HG03064 (cell line): Measurements from ENCODE around the gene SULF2.

Source experiments
- ATAC-seq: cut with Tn5 transposase; IDR thresholded peaks from one replicate; pipeline ENCODE4 v1.9.1; 2021; ENCODE audit warnings: low read depth; ENCODE audit not compliant: unreplicated experiment

Gene SULF2

DNA sequence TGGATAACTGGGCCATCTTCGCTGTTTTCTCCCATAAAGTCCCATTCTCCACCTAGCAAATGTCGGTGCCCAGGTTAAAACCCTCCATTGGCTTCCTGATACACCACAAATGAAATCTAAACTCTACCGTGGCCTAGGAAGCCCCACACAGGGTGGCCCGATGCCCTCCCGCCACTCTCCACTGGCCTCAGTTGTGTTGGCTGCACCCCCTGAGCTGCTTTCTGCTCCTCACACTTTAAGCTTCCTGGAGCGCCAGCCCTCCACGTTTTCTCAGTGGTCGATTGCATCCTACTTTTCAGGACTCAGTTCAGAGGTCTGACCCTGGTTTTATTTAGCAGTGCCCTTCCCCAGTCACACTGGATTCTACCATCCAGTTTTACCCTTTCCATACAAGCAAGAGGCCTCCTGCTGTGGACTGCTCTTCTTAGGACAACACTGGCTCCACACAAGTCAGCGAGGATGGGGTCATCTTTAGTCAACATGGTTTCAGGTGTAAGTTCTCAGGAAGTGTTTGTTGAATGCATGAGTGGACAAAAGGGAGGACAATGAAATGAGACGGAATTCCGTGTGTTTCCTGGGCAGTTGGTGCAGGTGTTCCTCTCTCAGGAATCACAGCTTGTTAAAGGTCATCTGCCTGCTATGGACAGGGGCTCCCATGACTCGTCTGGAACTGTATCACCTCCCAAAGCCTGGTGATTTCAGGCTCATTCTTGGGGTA, 124.1 kb downstream of the SULF2 start:
- ATAC-seq, result no peak

DNA sequence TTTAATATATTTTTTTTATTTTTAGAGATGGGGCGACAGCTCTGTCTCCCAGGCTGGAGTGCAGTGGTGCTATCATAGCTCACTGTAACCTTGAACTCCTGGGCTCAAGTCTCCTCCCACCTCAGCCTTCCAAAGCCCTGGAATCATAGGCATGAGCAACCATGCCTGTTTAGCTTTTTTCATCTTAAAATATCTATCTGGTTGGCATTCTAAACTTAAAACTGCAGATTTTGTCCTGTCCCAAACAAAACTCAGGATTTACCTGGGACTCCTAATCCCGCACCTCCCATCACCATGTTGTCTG, 124.7 kb downstream of the SULF2 start:
- ATAC-seq, result no peak

DNA sequence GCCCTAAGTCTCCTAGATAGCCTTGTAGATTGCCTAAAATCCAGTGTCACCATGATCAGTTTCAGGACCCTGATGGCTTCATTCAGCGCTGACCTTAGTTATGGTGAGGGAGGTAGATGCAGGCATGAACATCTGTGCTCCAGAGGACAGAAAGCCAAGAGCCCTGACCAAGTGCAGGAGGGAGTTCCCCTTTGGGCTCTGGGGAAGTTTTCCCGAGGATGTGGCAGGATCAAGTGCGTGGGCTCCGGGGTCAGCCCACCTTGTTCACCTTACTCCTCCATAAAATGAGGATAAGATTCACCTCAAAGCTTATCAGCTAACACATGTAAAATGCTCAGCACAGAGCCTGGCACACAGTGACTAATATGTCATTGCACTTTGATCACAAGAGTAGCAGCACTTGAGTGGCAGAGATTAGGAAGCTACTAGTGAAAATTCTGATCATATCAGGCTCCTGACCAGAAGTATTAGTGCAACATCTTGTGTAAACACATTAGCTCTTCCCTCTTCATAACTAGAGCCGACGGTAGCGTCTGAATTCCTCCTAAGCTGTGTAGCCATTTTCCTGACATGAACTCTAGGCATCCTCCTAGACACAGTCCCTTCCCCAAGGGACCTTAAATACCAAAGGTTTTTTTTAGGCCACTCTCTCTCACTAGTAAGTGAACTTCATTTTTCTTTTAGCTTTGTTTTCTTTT, 125.2 kb downstream of the SULF2 start:
- ATAC-seq, result no peak

DNA sequence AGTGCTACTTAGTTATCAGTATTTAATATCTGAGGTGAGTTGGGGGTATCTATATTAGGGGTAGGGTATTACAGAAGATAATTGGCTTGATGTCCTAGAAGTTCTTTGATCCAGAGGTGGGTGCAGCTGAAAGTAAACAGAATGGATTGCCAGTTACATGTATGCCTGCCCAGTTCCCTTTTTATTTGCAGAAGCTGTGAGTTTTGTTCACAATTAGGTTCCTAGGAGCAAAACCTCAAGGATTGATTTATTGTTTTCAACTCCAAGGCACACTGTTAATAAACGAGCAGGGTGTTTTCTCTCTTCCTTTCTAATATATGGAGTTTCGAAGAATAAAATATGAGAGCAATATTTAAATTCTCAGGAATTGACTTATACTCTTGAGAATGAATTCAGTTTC, 129.0 kb downstream of the SULF2 start:
- ATAC-seq, result no peak

DNA sequence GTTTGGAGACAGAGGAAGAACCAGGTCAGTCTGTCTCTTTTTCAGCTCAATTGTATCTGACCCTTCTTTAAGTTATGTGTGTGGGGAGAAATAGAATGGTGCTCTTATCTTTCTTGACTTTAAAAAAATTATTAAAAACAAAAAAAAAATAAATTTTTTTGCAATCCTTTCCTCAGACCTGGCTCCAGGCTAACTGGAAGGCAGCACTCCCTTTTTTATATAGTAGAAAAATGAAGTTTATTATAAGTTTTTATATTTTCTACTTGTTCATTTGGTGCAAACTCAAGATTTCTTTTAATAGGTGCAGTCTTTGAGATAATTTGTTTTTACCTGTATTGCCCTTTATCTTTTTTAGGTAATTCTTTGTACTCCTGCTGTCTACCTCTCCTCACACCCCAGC, 129.6 kb downstream of the SULF2 start:
- no peak for ATAC-seq

DNA sequence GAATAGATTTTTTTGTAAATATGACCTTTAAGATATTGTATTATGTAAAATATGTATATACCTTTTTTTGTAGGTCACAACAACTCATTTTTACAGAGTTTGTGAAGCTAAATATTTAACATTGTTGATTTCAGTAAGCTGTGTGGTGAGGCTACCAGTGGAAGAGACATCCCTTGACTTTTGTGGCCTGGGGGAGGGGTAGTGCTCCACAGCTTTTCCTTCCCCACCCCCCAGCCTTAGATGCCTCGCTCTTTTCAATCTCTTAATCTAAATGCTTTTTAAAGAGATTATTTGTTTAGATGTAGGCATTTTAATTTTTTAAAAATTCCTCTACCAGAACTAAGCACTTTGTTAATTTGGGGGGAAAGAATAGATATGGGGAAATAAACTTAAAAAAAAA, 130.9 kb downstream of the SULF2 start:
- no peak for ATAC-seq

DNA sequence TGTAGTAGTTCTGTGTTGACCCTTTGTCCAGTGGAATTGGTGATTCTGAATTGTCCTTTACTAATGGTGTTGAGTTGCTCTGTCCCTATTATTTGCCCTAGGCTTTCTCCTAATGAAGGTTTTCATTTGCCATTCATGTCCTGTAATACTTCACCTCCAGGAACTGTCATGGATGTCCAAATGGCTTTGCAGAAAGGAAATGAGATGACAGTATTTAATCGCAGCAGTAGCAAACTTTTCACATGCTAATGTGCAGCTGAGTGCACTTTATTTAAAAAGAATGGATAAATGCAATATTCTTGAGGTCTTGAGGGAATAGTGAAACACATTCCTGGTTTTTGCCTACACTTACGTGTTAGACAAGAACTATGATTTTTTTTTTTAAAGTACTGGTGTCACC, 131.4 kb downstream of the SULF2 start:
- no peak for ATAC-seq

DNA sequence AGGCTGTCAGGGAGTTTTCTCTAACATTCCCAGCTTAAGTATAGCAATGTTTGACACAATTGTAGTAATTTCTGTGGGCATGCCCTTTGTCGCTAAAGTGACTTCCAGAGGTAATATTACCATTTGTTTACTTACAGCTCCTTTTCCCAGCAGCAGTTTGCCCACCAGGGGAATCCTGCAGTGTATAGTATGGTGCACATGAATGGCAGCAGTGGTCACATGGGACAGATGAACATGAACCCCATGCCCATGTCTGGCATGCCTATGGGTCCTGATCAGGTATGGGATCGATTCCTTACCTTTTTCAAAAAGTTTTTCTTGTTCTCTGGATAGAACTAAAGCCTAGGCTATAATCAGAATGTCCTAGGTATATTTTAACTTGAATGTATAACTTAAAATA, 132.5 kb downstream of the SULF2 start:
- no peak for ATAC-seq

DNA sequence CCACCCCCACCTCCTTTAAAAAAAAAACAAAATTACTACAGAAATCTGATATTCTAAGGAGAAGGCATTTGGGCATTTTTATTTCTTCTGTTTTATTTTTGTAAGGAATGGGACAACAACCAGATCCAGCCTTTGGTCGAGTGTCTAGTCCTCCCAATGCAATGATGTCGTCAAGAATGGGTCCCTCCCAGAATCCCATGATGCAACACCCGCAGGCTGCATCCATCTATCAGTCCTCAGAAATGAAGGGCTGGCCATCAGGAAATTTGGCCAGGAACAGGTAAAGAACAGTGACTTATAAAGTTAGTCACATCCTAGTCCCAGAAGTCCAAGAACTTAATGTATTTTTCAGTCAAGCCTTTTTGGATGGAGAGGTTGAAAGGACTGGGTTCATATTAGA, 133.0 kb downstream of the SULF2 start:
- no peak for ATAC-seq

DNA sequence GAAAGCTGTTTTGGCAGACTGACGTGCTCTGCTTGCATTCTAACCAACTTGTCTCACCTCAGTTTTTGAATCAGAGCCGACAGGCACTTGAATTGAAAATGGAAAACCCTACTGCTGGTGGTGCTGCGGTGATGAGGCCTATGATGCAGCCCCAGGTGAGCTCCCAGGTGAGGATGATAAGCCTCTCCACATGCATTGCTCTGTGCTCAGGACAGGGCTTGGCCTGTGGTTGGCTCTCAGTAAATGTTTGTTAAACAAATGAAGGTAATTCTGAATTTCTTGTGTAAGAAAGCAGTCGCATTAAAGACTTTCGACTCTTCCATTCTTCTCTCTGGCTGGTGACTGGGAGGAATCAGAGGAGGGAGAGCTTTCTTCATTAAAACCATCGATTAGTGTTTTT, 136.3 kb downstream of the SULF2 start:
- no peak for ATAC-seq

DNA sequence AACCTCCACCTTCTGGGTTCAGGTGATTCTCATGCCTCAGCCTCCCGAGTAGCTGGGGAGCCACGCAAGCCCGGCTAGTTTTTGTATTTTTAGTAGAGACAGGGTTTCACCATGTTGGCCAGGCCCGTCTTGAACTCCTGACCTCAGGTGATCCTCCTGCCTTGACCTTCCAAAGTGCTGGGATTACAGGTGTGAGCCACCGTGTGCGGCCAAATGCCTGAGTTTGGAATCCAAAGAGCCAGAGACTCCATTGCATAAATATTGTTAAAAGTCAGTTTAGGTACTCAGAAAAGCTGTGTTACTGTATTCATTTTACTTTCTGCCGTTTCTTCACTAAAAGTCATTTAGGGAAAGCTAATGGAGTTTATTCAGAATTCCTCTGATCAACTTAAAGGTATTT, 137.3 kb downstream of the SULF2 start:
- ATAC-seq, result no peak

DNA sequence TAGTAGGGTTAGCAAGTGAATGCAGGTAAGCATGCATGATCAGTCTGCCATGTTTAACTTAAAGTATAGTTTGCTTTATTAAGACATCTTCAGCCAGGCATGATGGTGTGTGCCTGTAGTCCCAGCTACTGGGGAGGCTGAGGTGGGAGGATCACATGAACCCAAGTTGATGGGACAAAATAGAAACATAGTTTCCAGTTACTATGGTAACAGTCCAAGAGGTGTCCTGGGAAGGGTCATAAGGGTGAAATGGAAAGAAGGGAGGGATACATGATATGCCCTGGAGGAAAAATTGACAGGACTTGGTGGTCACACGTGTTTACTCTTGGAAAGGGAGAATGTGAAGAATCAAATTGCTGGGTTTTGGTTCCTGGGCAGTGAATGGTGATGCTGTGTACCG, 139.6 kb downstream of the SULF2 start:
- ATAC-seq, result no peak

DNA sequence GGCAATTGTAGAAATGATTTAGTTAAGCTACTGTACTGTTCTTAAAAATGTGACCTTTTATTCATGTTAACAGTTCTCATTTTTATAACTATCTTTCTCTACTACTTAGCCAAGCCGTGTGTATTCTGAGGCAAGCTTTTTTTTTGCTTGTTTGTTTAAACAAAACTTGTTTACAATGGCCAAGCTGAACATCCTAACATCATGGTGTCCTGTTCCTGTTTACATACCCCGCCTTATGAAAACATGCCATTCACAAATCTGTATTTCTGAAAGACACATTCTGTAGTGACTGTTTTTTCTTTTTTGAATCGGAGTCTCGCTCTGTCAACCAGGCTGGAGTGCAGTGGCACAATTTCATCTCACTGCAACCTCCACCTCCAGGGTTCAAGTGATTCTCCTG, 142.7 kb downstream of the SULF2 start:
- ATAC-seq, result no peak

DNA sequence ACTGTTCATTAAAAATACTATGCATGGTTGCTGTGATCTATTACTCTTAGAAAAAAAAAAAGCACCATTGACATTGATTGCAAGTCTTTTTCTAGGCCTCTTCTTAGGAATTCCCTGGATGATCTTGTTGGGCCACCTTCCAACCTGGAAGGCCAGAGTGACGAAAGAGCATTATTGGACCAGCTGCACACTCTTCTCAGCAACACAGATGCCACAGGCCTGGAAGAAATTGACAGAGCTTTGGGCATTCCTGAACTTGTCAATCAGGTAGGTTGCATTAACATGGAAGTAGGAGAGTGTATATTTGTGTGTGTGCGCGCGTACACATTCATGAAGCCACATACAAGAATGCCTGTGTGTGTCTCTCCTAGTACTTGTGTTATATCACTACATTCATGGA, 143.2 kb downstream of the SULF2 start:
- ATAC-seq, result no peak

DNA sequence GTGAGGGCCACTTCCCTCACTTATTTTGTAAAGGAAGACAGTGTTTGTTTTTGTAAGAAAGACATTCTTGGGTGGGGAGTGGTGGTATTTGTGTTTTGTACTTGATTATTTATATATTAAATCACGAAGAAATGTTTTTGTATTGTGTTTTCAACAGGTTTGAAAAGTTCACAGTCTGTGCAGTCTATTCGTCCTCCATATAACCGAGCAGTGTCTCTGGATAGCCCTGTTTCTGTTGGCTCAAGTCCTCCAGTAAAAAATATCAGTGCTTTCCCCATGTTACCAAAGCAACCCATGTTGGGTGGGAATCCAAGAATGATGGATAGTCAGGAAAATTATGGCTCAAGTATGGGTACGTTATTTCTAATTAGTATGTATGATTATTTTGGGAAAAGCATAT, 146.4 kb downstream of the SULF2 start:
- ATAC-seq, result no peak

DNA sequence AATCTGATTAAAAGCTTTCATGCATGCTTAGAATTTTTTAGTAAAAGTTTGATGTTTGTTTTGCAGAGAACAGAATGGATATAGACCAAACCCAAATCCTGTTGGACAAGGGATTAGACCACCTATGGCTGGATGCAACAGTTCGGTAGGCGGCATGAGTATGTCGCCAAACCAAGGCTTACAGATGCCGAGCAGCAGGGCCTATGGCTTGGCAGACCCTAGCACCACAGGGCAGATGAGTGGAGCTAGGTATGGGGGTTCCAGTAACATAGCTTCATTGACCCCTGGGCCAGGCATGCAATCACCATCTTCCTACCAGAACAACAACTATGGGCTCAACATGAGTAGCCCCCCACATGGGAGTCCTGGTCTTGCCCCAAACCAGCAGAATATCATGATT, 150.0 kb downstream of the SULF2 start:
- no peak for ATAC-seq

DNA sequence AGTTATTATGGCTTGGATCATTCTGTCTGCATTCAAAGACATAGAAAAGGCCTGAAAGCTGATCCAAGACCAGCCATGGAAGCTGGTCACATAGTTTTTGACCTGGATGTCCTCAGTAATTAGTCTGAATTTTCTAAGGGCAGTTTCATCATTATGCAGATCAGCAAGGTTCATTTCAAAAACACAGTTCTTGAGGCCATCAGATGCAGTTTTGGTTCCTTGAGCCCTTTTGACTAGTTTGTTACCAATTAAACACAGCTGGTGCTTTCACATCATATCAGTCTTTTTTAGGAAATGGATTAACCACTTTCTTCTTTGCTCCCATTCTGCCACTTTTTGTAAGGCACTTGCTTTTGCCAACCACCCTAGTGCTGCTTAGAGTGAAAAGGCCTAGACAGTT, 154.2 kb downstream of the SULF2 start:
- ATAC-seq, result no peak

DNA sequence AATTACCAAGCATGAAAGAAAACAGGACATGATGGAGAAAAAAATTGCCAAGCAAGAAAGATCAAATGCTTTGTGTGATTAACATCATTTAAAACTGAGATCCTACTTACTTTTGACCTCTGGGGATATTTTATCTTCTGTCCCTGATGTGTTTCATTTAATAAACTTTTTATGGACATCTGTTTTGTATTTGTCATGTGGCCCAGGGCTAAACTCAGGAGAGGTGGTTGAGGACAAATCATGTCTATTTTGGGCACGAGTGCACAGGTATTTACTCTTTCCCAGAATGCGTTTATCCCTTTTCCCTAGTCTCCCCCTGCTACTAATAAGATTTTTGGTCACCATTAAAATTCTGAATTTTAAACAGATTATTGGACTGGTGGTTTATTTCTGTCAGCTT, 155.4 kb downstream of the SULF2 start:
- no peak for ATAC-seq

DNA sequence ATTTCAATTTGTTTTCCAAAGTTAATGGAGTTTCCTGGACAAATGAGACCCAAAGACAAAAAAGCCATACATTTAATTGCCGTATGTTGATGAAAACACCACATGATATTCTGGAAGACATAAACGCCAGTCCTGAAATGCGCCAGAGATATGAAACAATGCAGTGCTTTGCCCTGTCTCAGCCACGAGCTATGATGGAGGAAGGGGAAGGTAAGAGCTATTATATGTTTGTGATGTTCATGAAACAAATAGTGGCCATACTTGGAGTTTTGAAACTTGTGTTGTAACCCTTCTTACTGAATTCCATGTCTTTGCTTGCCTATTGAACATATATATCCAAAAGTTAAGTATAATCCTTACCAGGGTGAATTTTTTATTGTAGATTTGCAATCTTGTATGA, 157.7 kb downstream of the SULF2 start:
- no peak for ATAC-seq

DNA sequence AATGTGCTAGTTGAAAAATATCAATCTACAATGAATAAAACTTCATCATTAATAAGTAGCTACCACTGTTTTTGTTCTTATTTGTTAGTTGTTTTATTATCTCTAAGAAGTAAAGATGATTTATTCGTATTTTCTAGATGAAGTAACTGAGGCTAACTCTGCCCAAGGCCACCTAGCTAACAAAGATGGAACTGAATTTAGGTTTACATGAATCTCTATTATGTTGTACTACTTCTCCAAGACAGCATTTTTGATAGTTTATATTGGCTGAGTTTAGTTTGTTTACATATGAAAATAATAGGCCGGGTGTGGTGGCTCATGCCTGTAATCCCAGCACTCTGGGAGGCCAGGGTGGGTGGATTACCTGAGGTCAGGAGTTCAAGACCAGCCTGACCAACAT, 162.1 kb downstream of the SULF2 start:
- no peak for ATAC-seq

DNA sequence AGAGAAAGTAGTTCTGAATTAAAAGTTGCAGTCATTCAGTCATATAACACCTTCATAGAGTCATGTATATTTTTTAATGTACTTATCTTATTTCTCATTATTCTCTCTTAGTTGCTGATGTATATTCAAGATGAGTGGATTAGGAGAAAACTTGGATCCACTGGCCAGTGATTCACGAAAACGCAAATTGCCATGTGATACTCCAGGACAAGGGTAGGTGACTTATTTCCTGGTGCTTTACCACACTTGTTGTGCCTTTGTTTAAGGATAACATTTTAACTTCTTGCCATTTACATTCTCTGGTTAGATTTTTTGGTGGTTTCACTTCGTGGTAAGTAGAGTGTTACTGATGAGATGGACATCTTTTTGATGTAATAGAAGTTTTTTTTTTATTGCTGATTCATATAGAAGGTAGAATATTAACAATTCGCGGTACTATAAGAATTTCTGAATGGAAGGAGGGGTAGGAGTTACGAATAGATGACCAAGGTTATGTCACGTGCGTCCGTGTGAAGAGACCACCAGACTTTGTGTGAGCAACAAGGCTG, 163.1 kb downstream of the SULF2 start:
- no peak for ATAC-seq
